ENCODE data around the gene SAXO1.
"Not testable (repeated sequence)": the region's sequence is repeated elsewhere in the genome, so short reads cannot be mapped to it uniquely, and the experiment has no call there.

DNA sequence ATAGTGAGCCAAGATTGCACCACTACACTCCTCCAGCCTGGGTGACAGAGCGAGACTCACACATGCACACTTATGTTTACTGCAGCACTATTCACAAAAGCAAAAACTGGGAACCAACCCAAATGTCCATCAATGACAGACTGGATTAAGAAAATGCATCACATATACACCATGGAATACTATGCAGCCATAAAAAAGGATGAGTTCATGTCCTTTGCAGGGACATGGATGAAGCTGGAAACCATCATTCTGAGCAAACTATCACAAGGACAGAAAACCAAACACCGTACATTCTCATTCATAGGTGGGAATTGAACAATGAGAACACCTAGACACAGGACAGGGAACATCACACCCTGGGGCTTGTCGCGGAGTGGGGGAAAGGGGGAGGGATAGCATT lies 41.8 kb downstream of the SAXO1 start:
- TF ChIP-seq, protein P1, sequence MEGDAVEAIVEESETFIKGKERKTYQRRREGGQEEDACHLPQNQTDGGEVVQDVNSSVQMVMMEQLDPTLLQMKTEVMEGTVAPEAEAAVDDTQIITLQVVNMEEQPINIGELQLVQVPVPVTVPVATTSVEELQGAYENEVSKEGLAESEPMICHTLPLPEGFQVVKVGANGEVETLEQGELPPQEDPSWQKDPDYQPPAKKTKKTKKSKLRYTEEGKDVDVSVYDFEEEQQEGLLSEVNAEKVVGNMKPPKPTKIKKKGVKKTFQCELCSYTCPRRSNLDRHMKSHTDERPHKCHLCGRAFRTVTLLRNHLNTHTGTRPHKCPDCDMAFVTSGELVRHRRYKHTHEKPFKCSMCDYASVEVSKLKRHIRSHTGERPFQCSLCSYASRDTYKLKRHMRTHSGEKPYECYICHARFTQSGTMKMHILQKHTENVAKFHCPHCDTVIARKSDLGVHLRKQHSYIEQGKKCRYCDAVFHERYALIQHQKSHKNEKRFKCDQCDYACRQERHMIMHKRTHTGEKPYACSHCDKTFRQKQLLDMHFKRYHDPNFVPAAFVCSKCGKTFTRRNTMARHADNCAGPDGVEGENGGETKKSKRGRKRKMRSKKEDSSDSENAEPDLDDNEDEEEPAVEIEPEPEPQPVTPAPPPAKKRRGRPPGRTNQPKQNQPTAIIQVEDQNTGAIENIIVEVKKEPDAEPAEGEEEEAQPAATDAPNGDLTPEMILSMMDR (IDR thresholded peaks at IDR 0.05 in 8 of 11, conservative IDR thresholded peaks at IDR 0.05 in 3 of 11), result not testable (repeated sequence)
- TF ChIP-seq POLR2A, POLR2AphosphoS5 (IDR thresholded peaks at IDR 0.05): not testable (repeated sequence)
